Keratinocyte (primary cell): ENCODE measurements around the gene FOXF2. TPM values are rescaled to one million over a fixed set of nuclear protein-coding genes. Genes with fewer than 3 reads are reported as not detected.

ENCODE experiments used
- DNase-seq: peaks from one replicate; pipeline ENCODE4 v3.0.0-alpha.2; 2011; ENCODE audit warnings: low read depth, missing footprints, low spot score
- FAIRE-seq: peaks from 2 replicates; lab custom pipeline; 2011; peaks lifted over from hg19 to GRCh38; lab: Jason Lieb, UNC
- H2AFZ ChIP-seq: 2 replicates; pipeline ENCODE4 v1.6.0; 2012; ENCODE audit warnings: low read length, control low read depth, inconsistent platforms; ENCODE audit not compliant: control insufficient read depth
- H3K27ac ChIP-seq: 2 replicates; pipeline ENCODE4 v1.5.1; 2011; ENCODE audit warnings: low read length; ENCODE audit not compliant: control insufficient read depth, insufficient read depth
- H3K27me3 ChIP-seq: 3 replicates; pipeline ENCODE4 v1.6.0; 2011; ENCODE audit warnings: low read length; ENCODE audit not compliant: control insufficient read depth, insufficient read depth; ENCODE audit errors: extremely low read depth
- H3K36me3 ChIP-seq, 2 experiments: 2 replicates in 1 of 2; 3 replicates in 1 of 2; pipeline ENCODE4 v1.5.1; 2011; ENCODE audit warnings: low read length in 2 of 2, mild to moderate bottlenecking in 1 of 2; ENCODE audit not compliant: control insufficient read depth in 2 of 2, insufficient read depth in 2 of 2; ENCODE audit errors: extremely low read depth in 1 of 2
- H3K4me1 ChIP-seq: 3 replicates; pipeline ENCODE4 v1.5.1; 2011; ENCODE audit warnings: low read length; ENCODE audit not compliant: control insufficient read depth, insufficient read depth; ENCODE audit errors: extremely low read depth
- H3K4me2 ChIP-seq: 3 replicates; pipeline ENCODE4 v1.6.0; 2011; ENCODE audit warnings: low read depth, low read length; ENCODE audit not compliant: control insufficient read depth, insufficient read depth; ENCODE audit errors: extremely low read depth
- H3K4me3 ChIP-seq, 3 experiments: fragments of 200-600 bp in 1 of 3; sonication (generic) in 1 of 3; 2 replicates in 2 of 3; 3 replicates in 1 of 3; pipeline ENCODE4 v1.5.1; 2011 to 2016; ENCODE audit warnings: low read length in 3 of 3, mild to moderate bottlenecking in 3 of 3, control low read depth in 2 of 3, inconsistent platforms in 1 of 3, low read depth in 1 of 3, mixed read lengths in 1 of 3, mixed run types in 1 of 3, moderate library complexity in 1 of 3; ENCODE audit not compliant: control insufficient read depth in 2 of 3, insufficient read depth in 2 of 3; ENCODE audit errors: extremely low read depth in 1 of 3
- H3K79me2 ChIP-seq: 2 replicates; pipeline ENCODE4 v1.6.0; 2012; ENCODE audit warnings: low read length; ENCODE audit not compliant: control insufficient read depth, insufficient read depth
- H3K9ac ChIP-seq: 3 replicates; pipeline ENCODE4 v1.6.0; 2011; ENCODE audit warnings: low read length; ENCODE audit not compliant: control insufficient read depth, insufficient read depth; ENCODE audit errors: extremely low read depth
- H3K9me1 ChIP-seq: 3 replicates; pipeline ENCODE4 v1.6.0; 2011; ENCODE audit warnings: low read length; ENCODE audit not compliant: control insufficient read depth, insufficient read depth; ENCODE audit errors: extremely low read depth
- H3K9me3 ChIP-seq: 2 replicates; pipeline ENCODE4 v1.5.1; 2012; ENCODE audit warnings: low read depth, low read length; ENCODE audit not compliant: control insufficient read depth
- H4K20me1 ChIP-seq: 3 replicates; pipeline ENCODE4 v1.6.0; 2011; ENCODE audit warnings: low read length; ENCODE audit not compliant: control insufficient read depth, insufficient read depth; ENCODE audit errors: extremely low read depth
- EZH2 ChIP-seq: IDR thresholded peaks from one replicate; pipeline ENCODE4 v1.6.1; 2012; ENCODE audit warnings: inconsistent platforms, mild to moderate bottlenecking, low read length, moderate library complexity
- dilution Hi-C: fragments of 300-500 bp; cut with MboI; formaldehyde crosslinking; loops from one replicate; pipeline ENCODE4 v1.7.0; 2020; ENCODE audit warnings: low sequenced_read_pairs; ENCODE audit not compliant: extremely low pct_ligation_motif_present
- polyA plus RNA-seq, 5 experiments: library from polyadenylated mRNA; depleted of rRNA in 3 of 5; stranded (reverse) in 3 of 5; stranded (forward) in 1 of 5; unstranded in 1 of 5; fragments of >200 nt; gene quantifications; 1 replicate in 1 of 5; 2 replicates in 3 of 5; 3 replicates in 1 of 5; pipeline versions ENCODE4 v1.2.1 to v1.2.3, GENCODE V29; 2011 to 2012; ENCODE audit warnings: missing spikeins in 2 of 5, low read depth in 1 of 5, low replicate concordance in 1 of 5
- TF ChIP-seq, protein P1 (sequence below), 3 experiments: IDR thresholded peaks in 1 of 3; conservative IDR thresholded peaks in 1 of 3; optimal IDR thresholded peaks in 1 of 3; 2 replicates in 2 of 3; 3 replicates in 1 of 3; pipeline versions ENCODE3 to v1.5.1; 2011; ENCODE audit warnings: low read length in 3 of 3, mild to moderate bottlenecking in 3 of 3, moderate library complexity in 2 of 3, control low read depth in 1 of 3, inconsistent platforms in 1 of 3; ENCODE audit not compliant: insufficient read depth in 2 of 3; ENCODE audit errors: extremely low read depth in 1 of 3

FOXF2 gene
- polyA plus RNA-seq, 1 donor (not counting 4 experiments of a cell fraction or from before 2014, with no cell fraction given), result 0.34 TPM

DNA sequence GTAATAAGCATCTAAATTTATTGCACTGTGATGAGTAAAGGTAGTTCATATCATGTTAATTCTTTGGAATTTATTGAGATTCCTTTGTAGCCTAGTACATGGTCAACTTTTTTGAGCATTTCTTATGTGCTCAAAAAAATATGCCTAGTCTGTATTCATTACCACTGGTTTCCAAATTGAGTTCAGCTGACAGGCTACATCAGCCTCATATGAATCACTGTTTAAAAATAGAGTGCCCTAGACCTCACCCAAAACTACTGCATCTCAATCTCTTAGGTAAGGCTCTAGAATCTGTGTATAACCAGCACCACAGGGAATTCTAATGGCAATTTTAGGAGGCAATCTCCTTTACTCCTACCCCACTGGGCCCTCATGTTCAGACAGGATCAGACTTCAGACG is 16.7 kb upstream of the FOXF2 start:
- Histone ChIP-seq H3K27ac (no peak overlapping the region), H3K4me2 (no peak overlapping the region), H3K9ac (no peak overlapping the region), H3K79me2 (no peaks in the 10 kb centered on the region), H3K9me3 (no peaks in the 10 kb centered on the region), H4K20me1 (no peaks in the 10 kb centered on the region), H3K27me3 (peaks cover 60% of the 10 kb centered on the region), H3K4me1 (no peaks in the 10 kb centered on the region), H3K36me3 (no peaks in the 10 kb centered on the region), H3K9me1 (no peaks in the 10 kb centered on the region), H2AFZ (no peak overlapping the region), H3K4me3 (no peak overlapping the region)
- DNase-seq, result no peak
- FAIRE-seq, result no peak
- TF ChIP-seq EZH2, result no peak
- dilution Hi-C loops, result loop anchor here (25.0 kb wide), 1 partner anchor 610 kb away; no protein-coding TSS in a partner anchor

GRCh38 chr6:1376653-1377052 is 12.7 kb upstream of the FOXF2 start:
- TF ChIP-seq, protein P1, sequence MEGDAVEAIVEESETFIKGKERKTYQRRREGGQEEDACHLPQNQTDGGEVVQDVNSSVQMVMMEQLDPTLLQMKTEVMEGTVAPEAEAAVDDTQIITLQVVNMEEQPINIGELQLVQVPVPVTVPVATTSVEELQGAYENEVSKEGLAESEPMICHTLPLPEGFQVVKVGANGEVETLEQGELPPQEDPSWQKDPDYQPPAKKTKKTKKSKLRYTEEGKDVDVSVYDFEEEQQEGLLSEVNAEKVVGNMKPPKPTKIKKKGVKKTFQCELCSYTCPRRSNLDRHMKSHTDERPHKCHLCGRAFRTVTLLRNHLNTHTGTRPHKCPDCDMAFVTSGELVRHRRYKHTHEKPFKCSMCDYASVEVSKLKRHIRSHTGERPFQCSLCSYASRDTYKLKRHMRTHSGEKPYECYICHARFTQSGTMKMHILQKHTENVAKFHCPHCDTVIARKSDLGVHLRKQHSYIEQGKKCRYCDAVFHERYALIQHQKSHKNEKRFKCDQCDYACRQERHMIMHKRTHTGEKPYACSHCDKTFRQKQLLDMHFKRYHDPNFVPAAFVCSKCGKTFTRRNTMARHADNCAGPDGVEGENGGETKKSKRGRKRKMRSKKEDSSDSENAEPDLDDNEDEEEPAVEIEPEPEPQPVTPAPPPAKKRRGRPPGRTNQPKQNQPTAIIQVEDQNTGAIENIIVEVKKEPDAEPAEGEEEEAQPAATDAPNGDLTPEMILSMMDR (optimal IDR thresholded peaks at IDR 0.05 in 1 of 3, IDR thresholded peaks at IDR 0.05 in 1 of 3, conservative IDR thresholded peaks at IDR 0.05 in 1 of 3; ENCODE audit: extremely low read depth in 1 of 3, insufficient read depth in 2 of 3, low read length in 3 of 3), result no peak
- no peak for TF ChIP-seq EZH2
- Histone ChIP-seq H3K79me2 (no peaks in the 10 kb centered on the region), H3K9ac (no peak overlapping the region), H3K27ac (no peak overlapping the region), H3K4me1 (peaks cover 3% of the 10 kb centered on the region), H3K36me3 (no peaks in the 10 kb centered on the region), H3K4me2 (no peak overlapping the region), H4K20me1 (no peaks in the 10 kb centered on the region), H3K9me1 (no peaks in the 10 kb centered on the region), H2AFZ (no peak overlapping the region), H3K9me3 (no peaks in the 10 kb centered on the region), H3K4me3 (no peak overlapping the region), H3K27me3 (peaks cover 88% of the 10 kb centered on the region)
- FAIRE-seq, result no peak
- dilution Hi-C loops, result no loop called here
- no peak for DNase-seq

DNA sequence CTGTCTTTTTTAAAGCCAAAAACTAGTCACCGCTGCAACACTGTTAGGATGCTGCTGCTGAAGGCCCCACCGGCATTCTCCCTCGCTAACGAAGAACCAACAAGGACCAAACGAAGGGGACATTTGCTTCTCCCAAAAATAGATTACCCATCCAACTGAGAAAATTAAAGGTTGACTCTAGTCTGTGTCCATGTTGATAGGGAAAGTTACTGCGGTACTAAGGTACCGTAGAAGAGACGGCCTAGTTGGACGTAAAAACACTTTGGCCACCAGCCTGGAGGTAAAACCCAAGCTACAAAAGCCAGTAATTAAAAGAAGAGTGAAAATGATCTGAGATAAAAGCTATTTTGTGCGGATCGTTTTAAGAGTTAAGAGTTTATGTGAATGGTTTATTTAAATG is 11.8 kb upstream of the FOXF2 start:
- FAIRE-seq, result no peak
- H3K27me3 ChIP-seq, result peaks cover 89% of the 10 kb centered on the region

More for the DNA sequence above, 11.8 kb upstream of the FOXF2 start:
- Histone ChIP-seq H3K9me3 (no peaks in the 10 kb centered on the region), H3K79me2 (no peaks in the 10 kb centered on the region), H3K9me1 (no peaks in the 10 kb centered on the region), H3K4me3 (no peak overlapping the region), H3K9ac (no peak overlapping the region), H3K27ac (no peak overlapping the region), H3K4me1 (peaks cover 3% of the 10 kb centered on the region), H3K36me3 (no peaks in the 10 kb centered on the region), H3K4me2 (no peak overlapping the region), H2AFZ (no peak overlapping the region), H4K20me1 (no peaks in the 10 kb centered on the region)
- no peak for DNase-seq
- TF ChIP-seq EZH2, result peak; percentile 58
- TF ChIP-seq, protein P1 (optimal IDR thresholded peaks at IDR 0.05 in 1 of 3, IDR thresholded peaks at IDR 0.05 in 1 of 3, conservative IDR thresholded peaks at IDR 0.05 in 1 of 3; ENCODE audit: extremely low read depth in 1 of 3, insufficient read depth in 2 of 3, low read length in 3 of 3), result no peak
- dilution Hi-C loops, result no loop called here
